GM23338 (cell line): ENCODE measurements around the gene PTPRC. TPM values are rescaled to one million over a fixed set of nuclear protein-coding genes. Genes with fewer than 3 reads are reported as not detected.

Experiments used
- ATAC-seq: fragments of 200-7000 bp; cut with Tn5 transposase; 3 replicates; pipeline ENCODE4 v1.9.1; 2020
- DNase-seq: peaks from one replicate; pipeline ENCODE4 v3.0.0-alpha.2; 2015; ENCODE audit warnings: low spot score
- H2AFZ ChIP-seq: fragments of 200-600 bp; sonication (generic); 2 replicates; pipeline ENCODE4 v1.8.0; 2016; ENCODE audit warnings: antibody characterized with exemption, mild to moderate bottlenecking, moderate library complexity
- H3F3A ChIP-seq: fragments of 200-600 bp; sonication (generic); replicated peaks from 2 replicates; pipeline ENCODE4 v1.8.0; 2017; ENCODE audit warnings: antibody characterized with exemption, mixed run types, low read depth
- H3K27ac ChIP-seq: fragments of 200-600 bp; sonication (generic); 2 replicates; pipeline ENCODE4 v1.6.1; 2016; ENCODE audit warnings: low read depth
- H3K27me3 ChIP-seq: fragments of 200-600 bp; sonication (generic); 2 replicates; pipeline ENCODE4 v1.8.0; 2016; ENCODE audit warnings: mild to moderate bottlenecking, mixed run types, moderate library complexity; ENCODE audit not compliant: insufficient read depth
- H3K36me3 ChIP-seq: fragments of 200-600 bp; sonication (generic); 2 replicates; pipeline ENCODE4 v1.8.0; 2016; ENCODE audit warnings: mild to moderate bottlenecking; ENCODE audit not compliant: insufficient read depth
- H3K4me1 ChIP-seq: fragments of 200-600 bp; sonication (generic); 2 replicates; pipeline ENCODE4 v1.8.0; 2016; ENCODE audit warnings: mild to moderate bottlenecking, moderate library complexity; ENCODE audit not compliant: insufficient read depth
- H3K4me2 ChIP-seq: fragments of 200-600 bp; sonication (generic); 2 replicates; pipeline ENCODE4 v1.7.1; 2017; ENCODE audit warnings: mixed run types
- H3K4me3 ChIP-seq: fragments of 200-600 bp; sonication (generic); 2 replicates; pipeline ENCODE4 v1.6.1; 2016; ENCODE audit warnings: mixed run types
- H3K79me2 ChIP-seq: fragments of 200-600 bp; sonication (generic); replicated peaks from 2 replicates; pipeline ENCODE4 v1.8.0; 2017; ENCODE audit warnings: mild to moderate bottlenecking; ENCODE audit not compliant: insufficient read depth
- H3K9me2 ChIP-seq: fragments of 200-600 bp; sonication (generic); 2 replicates; pipeline ENCODE4 v1.8.0; 2017; ENCODE audit not compliant: insufficient read depth
- H4K20me1 ChIP-seq: fragments of 200-600 bp; sonication (generic); replicated peaks from 2 replicates; pipeline ENCODE4 v1.8.0; 2017; ENCODE audit warnings: mild to moderate bottlenecking; ENCODE audit not compliant: insufficient read depth
- H3K27ac Mint-ChIP-seq: 2 replicates; pipeline ENCODE4 v1.8.0; 2020; ENCODE audit warnings: inconsistent platforms, mild to moderate bottlenecking, moderate library complexity, mixed read lengths
- H3K27me3 Mint-ChIP-seq: 3 replicates; pipeline ENCODE4 v1.8.0; 2022; ENCODE audit warnings: low read depth, mild to moderate bottlenecking, moderate library complexity, mixed read lengths, inconsistent platforms; ENCODE audit not compliant: insufficient read depth, poor library complexity
- H3K36me3 Mint-ChIP-seq: 3 replicates; pipeline ENCODE4 v1.8.0; 2021; ENCODE audit warnings: low read depth, mild to moderate bottlenecking, inconsistent platforms, moderate library complexity, mixed read lengths
- H3K4me1 Mint-ChIP-seq: 3 replicates; pipeline ENCODE4 v1.8.0; 2020; ENCODE audit warnings: mild to moderate bottlenecking, inconsistent platforms, mixed read lengths
- H3K4me3 Mint-ChIP-seq: 3 replicates; pipeline ENCODE4 v1.8.0; 2021; ENCODE audit warnings: moderate library complexity, mild to moderate bottlenecking, inconsistent platforms, mixed read lengths
- H3K9me3 Mint-ChIP-seq: 3 replicates; pipeline ENCODE4 v1.8.0; 2020; ENCODE audit warnings: moderate library complexity, mild to moderate bottlenecking, inconsistent platforms, mixed read lengths
- REST ChIP-seq: IDR thresholded peaks from one replicate; pipeline ENCODE4 v1.6.1; 2018; ENCODE audit warnings: antibody characterized with exemption; ENCODE audit not compliant: unreplicated experiment
- ZNF114 ChIP-seq: fragments of 250-450 bp; sonication (Bioruptor Pico); IDR thresholded peaks from 2 replicates; pipeline ENCODE4 v1.5.0; 2020; ENCODE audit warnings: mild to moderate bottlenecking, moderate library complexity
- ZNF331 ChIP-seq: fragments of 250-450 bp; sonication (Bioruptor Pico); IDR thresholded peaks from 2 replicates; pipeline ENCODE4 v1.5.0; 2020; ENCODE audit warnings: low read depth, mild to moderate bottlenecking, moderate library complexity
- ZNF462 ChIP-seq: fragments of 250-450 bp; sonication (Bioruptor Pico); IDR thresholded peaks from 2 replicates; pipeline ENCODE4 v1.5.0; 2020; ENCODE audit warnings: mild to moderate bottlenecking, moderate library complexity
- polyA plus RNA-seq: library from polyadenylated mRNA; unstranded; fragments of >200 nt; fragmentation: Nextera tagmentation; extraction: Ambion mirVana; gene quantifications from 2 replicates; pipeline ENCODE4 v1.2.1, GENCODE V29; 2016
- total RNA-seq: library from RNA; depleted of rRNA; stranded (reverse); fragments of >200 nt; shearing (Covaris generic); gene quantifications from 2 replicates; pipeline ENCODE4 v1.2.3, GENCODE V29; 2014
- TF ChIP-seq, protein P1 (sequence below): IDR thresholded peaks from 2 replicates; pipeline ENCODE4 v1.6.1; 2016; ENCODE audit warnings: antibody characterized with exemption

The PTPRC gene
- total and polyA plus RNA-seq, 2 experiments from 2014 or later: 0.10 to 0.52 TPM

DNA sequence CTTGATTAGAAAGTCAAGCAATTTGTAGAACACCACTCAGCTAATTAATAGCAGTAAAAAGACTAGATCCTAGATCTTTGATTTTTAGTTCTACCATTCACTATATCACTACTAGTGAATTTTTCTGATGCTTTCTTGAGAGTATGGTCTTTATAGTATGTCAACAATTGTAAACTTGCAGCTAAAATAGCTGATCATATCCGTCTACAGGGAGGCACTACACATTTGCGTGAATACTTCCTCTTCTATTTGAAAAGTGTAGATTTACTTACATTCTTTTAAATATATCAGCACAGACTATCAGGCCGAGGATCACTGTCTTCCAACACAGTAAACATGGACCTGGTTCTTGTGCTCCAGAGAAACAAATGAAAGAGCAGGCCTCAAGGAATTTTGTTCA lies 18.6 kb upstream of the PTPRC start:
- H3K4me1 Mint-ChIP-seq: peaks cover 5% of the 10 kb centered on the region; the same call in 1 of the 3 replicates
- no peak overlapping the region for H3K27ac Mint-ChIP-seq
- H3K27ac ChIP-seq: no peak overlapping the region
- H3K36me3 Mint-ChIP-seq: no peaks in the 10 kb centered on the region
- peaks cover 9% of the 10 kb centered on the region; the same call in 1 of the 2 replicates for H3K9me2 ChIP-seq
- no peaks in the 10 kb centered on the region for H3K36me3 ChIP-seq
- DNase-seq: no peak
- H3K79me2 ChIP-seq: no peaks in the 10 kb centered on the region
- H3K4me3 ChIP-seq: no peak overlapping the region
- no peaks in the 10 kb centered on the region for H3F3A ChIP-seq
- TF ChIP-seq, protein P1, sequence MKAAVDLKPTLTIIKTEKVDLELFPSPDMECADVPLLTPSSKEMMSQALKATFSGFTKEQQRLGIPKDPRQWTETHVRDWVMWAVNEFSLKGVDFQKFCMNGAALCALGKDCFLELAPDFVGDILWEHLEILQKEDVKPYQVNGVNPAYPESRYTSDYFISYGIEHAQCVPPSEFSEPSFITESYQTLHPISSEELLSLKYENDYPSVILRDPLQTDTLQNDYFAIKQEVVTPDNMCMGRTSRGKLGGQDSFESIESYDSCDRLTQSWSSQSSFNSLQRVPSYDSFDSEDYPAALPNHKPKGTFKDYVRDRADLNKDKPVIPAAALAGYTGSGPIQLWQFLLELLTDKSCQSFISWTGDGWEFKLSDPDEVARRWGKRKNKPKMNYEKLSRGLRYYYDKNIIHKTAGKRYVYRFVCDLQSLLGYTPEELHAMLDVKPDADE: no peak
- TF ChIP-seq ZNF114: no peak
- TF ChIP-seq ZNF331: no peak
- no peak for TF ChIP-seq ZNF462
- no peak for TF ChIP-seq REST
- ATAC-seq: no peak
- no peak overlapping the region for H3K4me2 ChIP-seq
- no peak overlapping the region for H3K4me3 Mint-ChIP-seq
- no peaks in the 10 kb centered on the region for H4K20me1 ChIP-seq
- H3K4me1 ChIP-seq: no peaks in the 10 kb centered on the region
- H3K27me3 ChIP-seq: no peaks in the 10 kb centered on the region
- H3K9me3 Mint-ChIP-seq: no peaks in the 10 kb centered on the region
- no peak overlapping the region for H2AFZ ChIP-seq
- peaks cover 2% of the 10 kb centered on the region for H3K27me3 Mint-ChIP-seq
